K562 (cell line): ENCODE measurements around the gene TTLL12. TPM values are rescaled to one million over a fixed set of nuclear protein-coding genes. Genes with fewer than 3 reads are reported as not detected.

ENCODE experiments used
- ATAC-seq: fragments of 200-7000 bp; cut with Tn5 transposase; 3 replicates; pipeline ENCODE4 v1.9.1; 2020; ENCODE audit warnings: moderate library complexity
- BruUV-seq: library from RNA; stranded (reverse); fragments of 400-500 nt; replicated peaks from 2 replicates; lab custom pipeline; 2021; lab: Mats Ljungman, UMichigan
- CTCF ChIA-PET: fragments of 300-600 bp; formaldehyde crosslinking; extraction: SDS; loops from one replicate; lab custom pipeline; 2021; ENCODE audit warnings: low intra/inter-chr PET ratio; lab: Yijun Ruan, JAX
- POLR2A ChIA-PET: fragments of 300-600, 350-650 bp; sonication (Branson Sonifier 250); formaldehyde crosslinking; extraction: SDS; loops from one replicate; lab custom pipeline; 2021; ENCODE audit warnings: antibody characterized with exemption, inconsistent platforms; lab: Yijun Ruan, JAX
- DNase-seq, 4 experiments: peaks; one replicate each; pipeline versions ENCODE4 v3.0.0 to v3.0.0-alpha.2; 2011 to 2018; ENCODE audit warnings: low spot score in 3 of 4, mixed read lengths in 3 of 4; ENCODE audit errors: extremely low read depth in 1 of 4
- FAIRE-seq: peaks from 2 replicates; lab custom pipeline; 2011; peaks lifted over from hg19 to GRCh38; lab: Jason Lieb, UNC
- H2AFZ ChIP-seq: 2 replicates; pipeline ENCODE4 v1.6.0; 2011; ENCODE audit warnings: low read depth, low read length, control low read depth, inconsistent platforms
- H3K27ac ChIP-seq: fragments of 200-600 bp; 3 replicates; pipeline ENCODE4 v1.8.0; 2011; ENCODE audit warnings: low read depth, mild to moderate bottlenecking, control low read depth, inconsistent platforms, low read length, moderate library complexity, mixed read lengths; ENCODE audit errors: extremely low read depth
- H3K27me3 ChIP-seq, 2 experiments: fragments of 300-600 bp in 1 of 2; 2 replicates in 1 of 2; 3 replicates in 1 of 2; pipeline versions ENCODE4 v1.6.0 to v1.8.0; 2011; ENCODE audit warnings: inconsistent platforms in 2 of 2, low read length in 2 of 2, mild to moderate bottlenecking in 1 of 2, mixed read lengths in 1 of 2, moderate library complexity in 1 of 2; ENCODE audit not compliant: control insufficient read depth in 2 of 2, insufficient read depth in 2 of 2
- H3K36me3 ChIP-seq: fragments of 300-600 bp; 3 replicates; pipeline ENCODE4 v1.8.0; 2011; ENCODE audit warnings: mild to moderate bottlenecking, low read length, inconsistent platforms; ENCODE audit not compliant: control insufficient read depth, insufficient read depth
- H3K4me1 ChIP-seq, 2 experiments: fragments of 200-600 bp in 1 of 2; replicated peaks in 1 of 2; 2 replicates in 1 of 2; 3 replicates in 1 of 2; pipeline versions ENCODE4 v1.5.1 to v1.8.0; 2011; ENCODE audit warnings: inconsistent platforms in 2 of 2, low read length in 2 of 2, mild to moderate bottlenecking in 1 of 2, mixed read lengths in 1 of 2, moderate library complexity in 1 of 2; ENCODE audit not compliant: control insufficient read depth in 2 of 2, insufficient read depth in 2 of 2
- H3K4me2 ChIP-seq: 2 replicates; pipeline ENCODE4 v1.6.1; 2011; ENCODE audit warnings: low read length, control low read depth, inconsistent platforms, mixed read lengths; ENCODE audit not compliant: insufficient read depth
- H3K4me3 ChIP-seq: fragments of 200-600 bp; sonication (generic), shearing (Covaris generic); 2 replicates; pipeline ENCODE4 v1.5.1; 2016; ENCODE audit warnings: control low read depth, inconsistent platforms
- H3K79me2 ChIP-seq: fragments of 200-600 bp; 3 replicates; pipeline ENCODE4 v1.8.0; 2011; ENCODE audit warnings: low read length, inconsistent platforms; ENCODE audit not compliant: control insufficient read depth, insufficient read depth
- H3K9ac ChIP-seq, 2 experiments: 2 replicates each; pipeline versions ENCODE4 v1.6.0 to v1.6.1; 2011; ENCODE audit warnings: low read depth in 2 of 2, low read length in 2 of 2, control low read depth in 1 of 2, inconsistent platforms in 1 of 2, mild to moderate bottlenecking in 1 of 2, mixed read lengths in 1 of 2; ENCODE audit not compliant: insufficient read depth in 1 of 2
- H3K9me1 ChIP-seq: one replicate; pipeline ENCODE4 v1.6.0; 2011; ENCODE audit warnings: inconsistent platforms, mild to moderate bottlenecking, low read length, moderate library complexity; ENCODE audit not compliant: control insufficient read depth, insufficient read depth
- H3K9me3 ChIP-seq: replicated peaks from 2 replicates; pipeline ENCODE4 v1.5.1; 2011; ENCODE audit warnings: low read depth, low read length, inconsistent platforms; ENCODE audit not compliant: control insufficient read depth, insufficient read depth
- H4K20me1 ChIP-seq: replicated peaks from 2 replicates; pipeline ENCODE4 v1.6.1; 2011; ENCODE audit warnings: low read length, inconsistent platforms, mixed read lengths; ENCODE audit not compliant: control insufficient read depth, insufficient read depth
- CREB1 ChIP-seq, 2 experiments: sonication (generic) in 1 of 2; formaldehyde crosslinking in 1 of 2; IDR thresholded peaks; 2 replicates each; pipeline versions ENCODE4 v1.6.1 to v1.8.0; 2012 to 2022; ENCODE audit warnings: inconsistent platforms in 1 of 2, mild to moderate bottlenecking in 1 of 2, missing genetic modification reagents in 1 of 2, moderate library complexity in 1 of 2
- ETS1 ChIP-seq: conservative IDR thresholded peaks from 2 replicates; pipeline ENCODE4 v1.6.1; 2011; ENCODE audit warnings: low read depth, mild to moderate bottlenecking, low read length; ENCODE audit not compliant: control insufficient read depth
- FOXO4 ChIP-seq: fragments of 450-650 bp; formaldehyde crosslinking; IDR thresholded peaks from 2 replicates; pipeline ENCODE4 v1.4.0; 2020; ENCODE audit warnings: mild to moderate bottlenecking, moderate library complexity
- XRCC5 ChIP-seq: fragments of 200-400 bp; formaldehyde crosslinking; IDR thresholded peaks from 2 replicates; pipeline ENCODE4 v1.6.1; 2017; ENCODE audit warnings: low read depth, mild to moderate bottlenecking, low read length
- ZNF280B ChIP-seq: fragments of 250-450 bp; sonication (Bioruptor Pico); IDR thresholded peaks from 2 replicates; pipeline ENCODE4 v1.5.1; 2021; ENCODE audit warnings: mild to moderate bottlenecking
- ZNF592 ChIP-seq: fragments of 450-650 bp; IDR thresholded peaks from 2 replicates; pipeline ENCODE4 v1.6.1; 2017; ENCODE audit warnings: antibody characterized with exemption, mild to moderate bottlenecking
- WGBS: fragments of 100-300 bp; shearing (Covaris generic); methylation state at CpG from one replicate; pipeline ENCODE4 v1.1.6; 2016; ENCODE audit warnings: low coverage, mixed read lengths; ENCODE audit not compliant: insufficient coverage; ENCODE audit errors: missing lambda C conversion rate; 5-methylcytosine and 5-hydroxymethylcytosine counted together
- in situ Hi-C: fragments of 300-500 bp; cut with MboI; formaldehyde crosslinking; loops from 4 replicates; pipeline ENCODE4 v1.15.0; 2018; ENCODE audit warnings: inconsistent platforms, mixed read lengths
- intact Hi-C: fragments of 100-400 bp; cut with micrococcal nuclease; formaldehyde crosslinking; loops from 2 replicates; pipeline ENCODE4 v1.14.2; 2022
- polyA plus RNA-seq, 8 experiments: library from polyadenylated mRNA; depleted of rRNA in 4 of 8; stranded (reverse) in 5 of 8; unstranded in 3 of 8; fragments of >200 nt; fragmentation: Nextera tagmentation in 2 of 8; fragmentation: Illumina TruSeq in 1 of 8; extraction: Ambion mirVana in 2 of 8; extraction: Trizol in 1 of 8; gene quantifications; 2 replicates each; pipeline versions ENCODE4 v1.2.1 to v1.2.3, GENCODE V29; 2011 to 2014; ENCODE audit warnings: inconsistent platforms in 1 of 8, missing spikeins in 1 of 8
- total RNA-seq, 7 experiments: library from RNA; depleted of rRNA in 6 of 7; stranded (reverse); fragments of >200 nt in 6 of 7; fragmentation: Illumina TruSeq in 2 of 7; extraction: Trizol in 2 of 7; gene quantifications; 2 replicates each; pipeline versions ENCODE4 v1.2.1 to v1.2.3, GENCODE V29; 2011 to 2021; ENCODE audit warnings: low replicate concordance in 1 of 7

TTLL12 gene
- total and polyA plus RNA-seq, 9 of the 15 experiments (the other 6 are each of a cell fraction or from before 2014, with no cell fraction given) = 1.3 to 128 (median 43.0) TPM

- in situ Hi-C loops (no loop called here), intact Hi-C loops (no loop called here)
- CTCF ChIA-PET = no interaction called here
- POLR2A ChIA-PET = no interaction called here
- Histone ChIP-seq H3K27ac (peak overlapping the region; percentile 76), H4K20me1 (0 out of 2 replicates have a peak, but pooled peaks cover 3% of the 10 kb centered on the region), H3K4me2 (peak overlapping the region; percentile 85), H3K79me2 (peaks cover 30% of the 10 kb centered on the region), H3K36me3 (no peaks in the 10 kb centered on the region), H2AFZ (peak overlapping the region; percentile 83), H3K4me1 (peaks cover 0 to 42% of the 10 kb centered on the region in 2 experiments; a peak in 3 of 5 replicates), H3K4me3 (peak overlapping the region; percentile 54), H3K9me1 (no peaks in the 10 kb centered on the region), H3K9ac (peak overlapping the region; percentile 82 to 96), H3K27me3 (no peaks in the 10 kb centered on the region), H3K9me3 (no peaks in the 10 kb centered on the region)
- ATAC-seq = peak; percentile 61
- DNase-seq = no peak
- FAIRE-seq = no peak
- BruUV-seq = no TSS peak
- WGBS = 9% methylated on average over 14 of the region's 18 CpGs
- TF ChIP-seq FOXO4 (CRISPR knock-in tag) (no peak), ZNF592 (0 out of 2 replicates have a peak, but pooled peaks have one; percentile 3), ETS1 (0 out of 2 replicates have a peak, but pooled peaks have one; percentile 1), XRCC5 (no peak), CREB1 (IDR thresholded peaks at IDR 0.05) (no peak), CREB1 (CRISPR knock-in tag; IDR thresholded peaks at IDR 0.05) (no peak), ZNF280B (no peak)
These were observed 35.0 kb downstream of the TTLL12 start for GRCh38 chr22:43152003-43152356.
